NCI-H345 treated with DMSO at 0.1 percent for 48 hours (cell line): Measurements from ENCODE around the gene FBXO8.

Experiments used
- DNase-seq: peaks from one replicate; lab custom pipeline; 2025; ENCODE audit not compliant: unreplicated experiment; lab: John Stamatoyannopoulos, UW

FBXO8 gene

GRCh38 chr4:174248407-174248806 lies 35.1 kb downstream of the FBXO8 start:
- DNase-seq = no peak

- DNase-seq = no peak
These were observed 37.8 kb downstream of the FBXO8 start for GRCh38 chr4:174245714-174246113.

- DNase-seq = no peak
These were observed 39.0 kb downstream of the FBXO8 start for GRCh38 chr4:174244441-174244840.

GRCh38 chr4:174241162-174241561 lies 42.3 kb downstream of the FBXO8 start:
- no peak for DNase-seq

GRCh38 chr4:174236359-174236758 lies 47.1 kb downstream of the FBXO8 start:
- no peak for DNase-seq

- DNase-seq = no peak
These were observed 52.8 kb downstream of the FBXO8 start for GRCh38 chr4:174230680-174231079.

GRCh38 chr4:174230148-174230547 lies 53.3 kb downstream of the FBXO8 start:
- DNase-seq = no peak

GRCh38 chr4:174228988-174229387 lies 54.5 kb downstream of the FBXO8 start:
- no peak for DNase-seq

- no peak for DNase-seq
These were observed 58.0 kb downstream of the FBXO8 start for GRCh38 chr4:174225349-174226049.

GRCh38 chr4:174224550-174224949 lies 58.9 kb downstream of the FBXO8 start:
- DNase-seq = no peak

- no peak for DNase-seq
These were observed 61.1 kb downstream of the FBXO8 start for GRCh38 chr4:174222266-174222872.

- DNase-seq = no peak
These were observed 65.2 kb downstream of the FBXO8 start for GRCh38 chr4:174218127-174218790.

GRCh38 chr4:174217273-174218126 lies 66.0 kb downstream of the FBXO8 start:
- no peak for DNase-seq

- no peak for DNase-seq
These were observed 66.6 kb downstream of the FBXO8 start for GRCh38 chr4:174216799-174217272.

GRCh38 chr4:174215961-174216680 lies 67.3 kb downstream of the FBXO8 start:
- DNase-seq = no peak

- DNase-seq = no peak
These were observed 68.4 kb downstream of the FBXO8 start for GRCh38 chr4:174215057-174215456.

- no peak for DNase-seq
These were observed 69.2 kb downstream of the FBXO8 start for GRCh38 chr4:174214101-174214878.

GRCh38 chr4:174213731-174214100 lies 69.8 kb downstream of the FBXO8 start:
- DNase-seq = no peak

GRCh38 chr4:174212061-174212460 lies 71.4 kb downstream of the FBXO8 start:
- DNase-seq = no peak

GRCh38 chr4:174211622-174212044 lies 71.8 kb downstream of the FBXO8 start:
- DNase-seq = no peak
